RWPE2 (cell line): Measurements from ENCODE around the gene HLCS.

ENCODE experiments used
- ATAC-seq: fragments of 200-7000 bp; cut with Tn5 transposase; 3 replicates; pipeline ENCODE4 v1.9.1; 2021; ENCODE audit warnings: low read depth
- DNase-seq: peaks from one replicate; pipeline ENCODE4 v3.0.0-alpha.2; 2020; ENCODE audit warnings: low spot score
- H3K27ac ChIP-seq: fragments of 450-650 bp; 2 replicates; pipeline ENCODE4 v1.5.1; 2017; ENCODE audit warnings: mild to moderate bottlenecking; ENCODE audit not compliant: poor library complexity, severe bottlenecking
- H3K27me3 ChIP-seq: fragments of 250-450 bp; sonication (Bioruptor Pico); 2 replicates; pipeline ENCODE4 v1.5.1; 2021; ENCODE audit warnings: mild to moderate bottlenecking, moderate library complexity; ENCODE audit not compliant: insufficient read depth, poor library complexity, severe bottlenecking
- H3K36me3 ChIP-seq: fragments of 250-450 bp; sonication (Bioruptor Pico); 2 replicates; pipeline ENCODE4 v1.5.1; 2020; ENCODE audit warnings: low read depth, mild to moderate bottlenecking, moderate library complexity
- H3K4me1 ChIP-seq: fragments of 250-450 bp; sonication (Bioruptor Pico); 2 replicates; pipeline ENCODE4 v1.5.1; 2021; ENCODE audit warnings: mild to moderate bottlenecking, moderate library complexity; ENCODE audit not compliant: insufficient read depth, poor library complexity, severe bottlenecking
- H3K4me3 ChIP-seq: fragments of 250-450 bp; sonication (Bioruptor Pico); 2 replicates; pipeline ENCODE4 v1.5.1; 2021; ENCODE audit warnings: mild to moderate bottlenecking, moderate library complexity; ENCODE audit not compliant: severe bottlenecking
- H3K9me3 ChIP-seq: fragments of 250-450 bp; sonication (Bioruptor Pico); 2 replicates; pipeline ENCODE4 v1.5.1; 2021; ENCODE audit warnings: mild to moderate bottlenecking, moderate library complexity; ENCODE audit not compliant: severe bottlenecking
- TF ChIP-seq, protein P1 (sequence below): fragments of 450-650 bp; IDR thresholded peaks from one replicate; pipeline ENCODE4 v1.5.1; 2017; ENCODE audit warnings: mild to moderate bottlenecking, moderate library complexity; ENCODE audit not compliant: poor library complexity, severe bottlenecking

Gene HLCS

DNA sequence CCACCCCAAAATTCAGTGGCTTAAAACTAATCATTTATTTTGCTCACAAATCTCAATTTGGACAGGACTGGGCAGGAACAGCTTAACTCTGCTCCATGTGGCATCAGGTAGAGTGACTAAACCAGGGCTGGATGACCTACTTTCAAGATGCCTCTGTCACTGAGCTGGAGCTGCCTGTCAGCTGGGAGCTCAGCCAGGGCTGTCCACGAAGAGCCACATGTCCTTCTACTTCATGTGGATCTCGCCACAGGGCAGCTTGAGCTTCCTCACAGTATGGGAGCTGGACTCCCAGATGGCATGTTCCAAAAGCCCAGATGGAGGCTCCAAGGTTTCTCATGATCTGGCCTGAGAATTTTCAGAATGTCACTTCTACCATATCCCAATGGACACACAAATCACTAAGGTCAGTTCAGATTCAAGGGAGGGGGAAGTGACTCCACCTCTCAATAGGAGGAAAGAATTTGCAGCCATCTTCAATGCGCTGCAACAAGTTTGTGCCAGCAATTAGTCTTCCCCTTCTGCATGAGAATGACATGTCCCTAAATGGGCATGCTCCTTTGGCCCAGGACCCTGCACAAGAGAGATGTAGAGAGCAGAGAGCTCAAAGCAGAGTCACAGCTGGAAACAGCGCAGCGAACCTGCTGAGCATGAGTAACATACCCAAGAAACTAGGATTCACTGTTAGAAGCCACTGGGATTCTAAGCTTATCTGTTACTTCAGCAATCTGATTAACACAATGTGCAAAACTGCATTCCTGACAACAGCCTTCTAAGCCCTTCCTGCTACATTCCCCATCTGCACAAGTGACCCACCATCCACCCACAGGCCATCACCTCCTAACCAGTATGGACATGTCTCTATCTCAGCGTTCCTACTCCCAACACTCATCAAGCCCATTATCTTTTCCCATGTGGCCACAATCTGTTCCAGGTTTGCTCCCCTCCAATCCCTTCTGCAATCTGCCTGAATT, 17.0 kb downstream of the HLCS start:
- DNase-seq (no peak), ATAC-seq (peak; percentile 67; the same call in 1 of the 3 replicates)
- H3K27me3 ChIP-seq, result no peaks in the 10 kb centered on the region
- H3K4me3 ChIP-seq, result no peak overlapping the region
- no peak overlapping the region for H3K27ac ChIP-seq
- H3K36me3 ChIP-seq, result 0 out of 2 replicates have a peak, but pooled peaks cover 13% of the 10 kb centered on the region
- TF ChIP-seq, protein P1, sequence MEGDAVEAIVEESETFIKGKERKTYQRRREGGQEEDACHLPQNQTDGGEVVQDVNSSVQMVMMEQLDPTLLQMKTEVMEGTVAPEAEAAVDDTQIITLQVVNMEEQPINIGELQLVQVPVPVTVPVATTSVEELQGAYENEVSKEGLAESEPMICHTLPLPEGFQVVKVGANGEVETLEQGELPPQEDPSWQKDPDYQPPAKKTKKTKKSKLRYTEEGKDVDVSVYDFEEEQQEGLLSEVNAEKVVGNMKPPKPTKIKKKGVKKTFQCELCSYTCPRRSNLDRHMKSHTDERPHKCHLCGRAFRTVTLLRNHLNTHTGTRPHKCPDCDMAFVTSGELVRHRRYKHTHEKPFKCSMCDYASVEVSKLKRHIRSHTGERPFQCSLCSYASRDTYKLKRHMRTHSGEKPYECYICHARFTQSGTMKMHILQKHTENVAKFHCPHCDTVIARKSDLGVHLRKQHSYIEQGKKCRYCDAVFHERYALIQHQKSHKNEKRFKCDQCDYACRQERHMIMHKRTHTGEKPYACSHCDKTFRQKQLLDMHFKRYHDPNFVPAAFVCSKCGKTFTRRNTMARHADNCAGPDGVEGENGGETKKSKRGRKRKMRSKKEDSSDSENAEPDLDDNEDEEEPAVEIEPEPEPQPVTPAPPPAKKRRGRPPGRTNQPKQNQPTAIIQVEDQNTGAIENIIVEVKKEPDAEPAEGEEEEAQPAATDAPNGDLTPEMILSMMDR, result no peak
- H3K9me3 ChIP-seq, result no peaks in the 10 kb centered on the region
- H3K4me1 ChIP-seq, result peaks cover 3% of the 10 kb centered on the region

DNA sequence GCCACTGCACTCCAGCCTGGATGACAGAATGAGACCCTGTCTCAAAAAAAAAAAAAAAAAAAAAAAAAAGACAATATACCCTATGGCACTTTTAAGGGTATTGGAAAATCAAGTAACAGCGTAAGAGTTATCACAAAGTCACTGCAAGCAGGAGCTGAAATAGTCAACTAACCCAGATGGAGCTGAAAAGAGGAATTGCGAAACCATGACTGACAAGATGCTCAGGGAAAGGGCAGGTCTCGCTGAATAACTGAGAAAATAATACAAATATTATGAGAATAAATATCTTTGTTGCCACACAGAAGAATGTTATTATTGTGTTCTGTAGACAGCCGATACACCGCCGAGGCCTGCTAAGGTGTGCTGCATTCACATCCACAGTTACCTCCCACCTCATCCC, 17.8 kb downstream of the HLCS start:
- ATAC-seq, result no peak
- no peak overlapping the region for H3K4me3 ChIP-seq
- DNase-seq, result no peak
- H3K27ac ChIP-seq, result no peak overlapping the region
- H3K4me1 ChIP-seq, result peaks cover 3% of the 10 kb centered on the region
- H3K27me3 ChIP-seq, result no peaks in the 10 kb centered on the region
- TF ChIP-seq, protein P1, result no peak
- 0 out of 2 replicates have a peak, but pooled peaks cover 13% of the 10 kb centered on the region for H3K36me3 ChIP-seq
- H3K9me3 ChIP-seq, result no peaks in the 10 kb centered on the region

DNA sequence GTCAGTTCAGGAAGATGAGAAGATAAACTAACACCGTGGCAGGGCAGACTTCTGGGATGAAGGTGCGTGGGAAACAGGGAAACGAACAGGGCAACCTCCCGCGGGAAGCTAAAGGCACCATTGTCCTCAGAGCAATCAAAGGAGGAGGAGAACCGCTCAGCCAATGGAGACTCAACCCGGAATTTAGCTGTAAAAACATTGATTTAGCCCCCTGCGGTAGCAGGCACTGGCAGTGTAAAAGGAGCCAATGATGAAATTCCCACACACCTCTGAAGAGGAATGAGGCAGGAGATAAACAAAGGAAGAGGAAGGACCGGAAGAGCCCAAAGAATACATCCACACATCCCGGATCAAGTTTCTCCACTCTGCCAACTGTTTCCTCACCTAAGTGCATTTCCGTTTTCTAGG, 19.5 kb downstream of the HLCS start:
- H3K27me3 ChIP-seq, result no peaks in the 10 kb centered on the region
- 0 out of 2 replicates have a peak, but pooled peaks cover 12% of the 10 kb centered on the region for H3K36me3 ChIP-seq
- H3K4me1 ChIP-seq, result peaks cover 3% of the 10 kb centered on the region
- ATAC-seq (no peak), DNase-seq (no peak)
- TF ChIP-seq, protein P1, result no peak
- H3K27ac ChIP-seq, result no peak overlapping the region
- no peak overlapping the region for H3K4me3 ChIP-seq
- H3K9me3 ChIP-seq, result no peaks in the 10 kb centered on the region

DNA sequence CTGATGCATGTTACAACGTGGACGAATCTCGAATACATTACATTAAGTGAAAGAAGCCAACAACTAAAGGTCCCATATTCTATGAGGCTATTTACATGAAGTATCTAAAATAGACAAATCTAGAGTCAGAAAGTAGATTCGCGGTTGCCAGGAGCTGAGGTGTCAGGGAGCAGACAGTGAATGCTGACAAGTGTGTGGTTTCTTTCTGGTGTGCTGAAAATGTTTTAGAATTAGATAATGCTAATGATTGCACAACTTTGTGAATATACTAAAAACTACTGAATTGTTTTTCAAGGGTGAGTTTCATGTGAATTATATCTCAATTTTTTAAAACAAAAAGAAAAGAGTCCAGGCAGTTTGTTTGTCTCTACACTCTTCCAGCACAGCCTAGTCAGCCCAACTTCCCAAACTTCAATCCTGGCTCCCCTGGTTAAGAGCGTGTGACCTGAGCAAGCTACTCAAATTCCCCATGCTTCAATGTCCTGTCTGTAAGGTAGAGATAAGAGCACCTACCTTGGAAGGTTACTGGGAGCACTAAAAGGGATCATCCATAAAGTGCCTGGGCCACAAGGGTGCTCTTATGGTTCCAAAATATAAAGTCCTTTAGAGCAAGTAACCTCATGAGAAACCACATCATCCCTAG, 20.9 kb downstream of the HLCS start:
- DNase-seq (no peak), ATAC-seq (no peak)
- Histone ChIP-seq H3K4me3 (no peak overlapping the region), H3K27ac (no peak overlapping the region), H3K36me3 (0 out of 2 replicates have a peak, but pooled peaks cover 7% of the 10 kb centered on the region), H3K4me1 (peaks cover 3% of the 10 kb centered on the region), H3K27me3 (no peaks in the 10 kb centered on the region), H3K9me3 (no peaks in the 10 kb centered on the region)
- TF ChIP-seq, protein P1, result no peak
